GM12878 (cell line): Measurements from ENCODE around the gene COA3. TPM values are rescaled to one million over a fixed set of nuclear protein-coding genes. Genes with fewer than 3 reads are reported as not detected.
A peak's percentile ranks its signal among the peaks of the same experiment; 100 is the strongest.

ENCODE experiments used
- BACH1 ChIP-seq: fragments of 450-650 bp; IDR thresholded peaks from 2 replicates; pipeline ENCODE4 v1.6.1; 2017; ENCODE audit warnings: mild to moderate bottlenecking, borderline replicate concordance
- BHLHE40 ChIP-seq, 2 experiments: fragments of 450-650 bp in 1 of 2; IDR thresholded peaks; 2 replicates each; pipeline ENCODE4 v1.6.1; 2011 to 2017; ENCODE audit warnings: low read depth in 2 of 2, borderline replicate concordance in 1 of 2, improper control_type of control experiment in 1 of 2, low read length in 1 of 2, mild to moderate bottlenecking in 1 of 2
- BMI1 ChIP-seq: fragments of 450-650 bp; IDR thresholded peaks from 2 replicates; pipeline ENCODE4 v1.6.1; 2016; ENCODE audit warnings: mild to moderate bottlenecking, moderate library complexity, borderline replicate concordance
- BRCA1 ChIP-seq: IDR thresholded peaks from 2 replicates; pipeline ENCODE4 v1.6.1; 2011; ENCODE audit warnings: low read depth, low read length, improper control_type of control experiment
- GABPA ChIP-seq: IDR thresholded peaks from 2 replicates; pipeline ENCODE4 v1.6.1; 2014; ENCODE audit warnings: antibody characterized with exemption, low read depth, mild to moderate bottlenecking, inconsistent platforms
- HDAC6 ChIP-seq: fragments of 200-600 bp; sonication (generic); IDR thresholded peaks from one replicate; pipeline ENCODE4 v1.8.0; 2017; ENCODE audit warnings: antibody characterized with exemption; ENCODE audit not compliant: unreplicated experiment
- HDGF ChIP-seq: fragments of 450-650 bp; IDR thresholded peaks from 2 replicates; pipeline ENCODE4 v1.6.1; 2016; ENCODE audit warnings: antibody characterized with exemption
- IRF3 ChIP-seq: fragments of 450-650 bp; IDR thresholded peaks from 2 replicates; pipeline ENCODE4 v1.6.1; 2014; ENCODE audit warnings: mild to moderate bottlenecking
- KLF5 ChIP-seq: fragments of 450-650 bp; IDR thresholded peaks from 2 replicates; pipeline ENCODE4 v1.6.1; 2014; ENCODE audit warnings: mild to moderate bottlenecking; ENCODE audit not compliant: partially characterized antibody
- MEF2A ChIP-seq: IDR thresholded peaks from 2 replicates; pipeline ENCODE4 v1.6.1; 2011; ENCODE audit warnings: low read depth, mild to moderate bottlenecking, low read length, moderate library complexity; ENCODE audit not compliant: insufficient read depth
- NFXL1 ChIP-seq: fragments of 450-650 bp; IDR thresholded peaks from 2 replicates; pipeline ENCODE4 v1.6.1; 2017; ENCODE audit warnings: antibody characterized with exemption, mild to moderate bottlenecking, borderline replicate concordance
- NFYA ChIP-seq: IDR thresholded peaks from 2 replicates; pipeline ENCODE4 v1.6.1; 2011; ENCODE audit warnings: low read depth, mild to moderate bottlenecking, low read length, improper control_type of control experiment, borderline replicate concordance
- RAD21 ChIP-seq: IDR thresholded peaks from 2 replicates; pipeline ENCODE4 v1.6.1; 2011; ENCODE audit warnings: mild to moderate bottlenecking, low read depth, low read length, moderate library complexity; ENCODE audit not compliant: insufficient read depth
- RELA ChIP-seq: fragments of 450-650 bp; IDR thresholded peaks from 2 replicates; pipeline ENCODE4 v1.8.0; 2014; ENCODE audit warnings: borderline replicate concordance; ENCODE audit not compliant: partially characterized antibody
- SPI1 ChIP-seq: IDR thresholded peaks from 2 replicates; pipeline ENCODE4 v1.6.1; 2011; ENCODE audit warnings: low read depth, mild to moderate bottlenecking, low read length, moderate library complexity, borderline replicate concordance; ENCODE audit not compliant: insufficient read depth
- ZZZ3 ChIP-seq: IDR thresholded peaks from 2 replicates; pipeline ENCODE4 v1.6.1; 2011; ENCODE audit warnings: low read depth; ENCODE audit not compliant: control insufficient read depth, insufficient read length
- polyA plus RNA-seq, 11 experiments: library from polyadenylated mRNA; depleted of rRNA in 4 of 11; unstranded in 6 of 11; stranded (reverse) in 5 of 11; fragments of >200 nt; fragmentation: Nextera tagmentation in 4 of 11; fragmentation: Illumina TruSeq in 1 of 11; extraction: Ambion mirVana in 4 of 11; extraction: Trizol in 1 of 11; gene quantifications; 1 replicate in 1 of 11; 2 replicates in 10 of 11; pipeline versions ENCODE4 v1.2.1 to v1.2.3, GENCODE V29; 2011 to 2016; ENCODE audit warnings: inconsistent platforms in 2 of 11, missing spikeins in 2 of 11, low read depth in 1 of 11
- total RNA-seq, 4 experiments: library from RNA; depleted of rRNA in 3 of 4; stranded (reverse); fragments of >200 nt in 3 of 4; fragmentation: Illumina TruSeq in 1 of 4; extraction: Trizol in 1 of 4; gene quantifications; 2 replicates each; pipeline versions ENCODE4 v1.2.1 to v1.2.3, GENCODE V29; 2013 to 2021
- TF ChIP-seq, protein P1 (sequence below): fragments of 450-650 bp; IDR thresholded peaks from 2 replicates; pipeline ENCODE4 v1.6.1; 2017; ENCODE audit warnings: mild to moderate bottlenecking
- TF ChIP-seq, protein P2 (sequence below): fragments of 450-650 bp; IDR thresholded peaks from 2 replicates; pipeline ENCODE4 v1.6.1; 2016; ENCODE audit warnings: mild to moderate bottlenecking

COA3 gene
- total and polyA plus RNA-seq, 10 of the 15 experiments (the other 5 are each of a cell fraction or from before 2014, with no cell fraction given): 45.2 to 161 (median 64.6) TPM

- TF ChIP-seq, protein P1, sequence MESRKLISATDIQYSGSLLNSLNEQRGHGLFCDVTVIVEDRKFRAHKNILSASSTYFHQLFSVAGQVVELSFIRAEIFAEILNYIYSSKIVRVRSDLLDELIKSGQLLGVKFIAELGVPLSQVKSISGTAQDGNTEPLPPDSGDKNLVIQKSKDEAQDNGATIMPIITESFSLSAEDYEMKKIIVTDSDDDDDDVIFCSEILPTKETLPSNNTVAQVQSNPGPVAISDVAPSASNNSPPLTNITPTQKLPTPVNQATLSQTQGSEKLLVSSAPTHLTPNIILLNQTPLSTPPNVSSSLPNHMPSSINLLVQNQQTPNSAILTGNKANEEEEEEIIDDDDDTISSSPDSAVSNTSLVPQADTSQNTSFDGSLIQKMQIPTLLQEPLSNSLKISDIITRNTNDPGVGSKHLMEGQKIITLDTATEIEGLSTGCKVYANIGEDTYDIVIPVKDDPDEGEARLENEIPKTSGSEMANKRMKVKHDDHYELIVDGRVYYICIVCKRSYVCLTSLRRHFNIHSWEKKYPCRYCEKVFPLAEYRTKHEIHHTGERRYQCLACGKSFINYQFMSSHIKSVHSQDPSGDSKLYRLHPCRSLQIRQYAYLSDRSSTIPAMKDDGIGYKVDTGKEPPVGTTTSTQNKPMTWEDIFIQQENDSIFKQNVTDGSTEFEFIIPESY: no peak
- peak; percentile 17; the same call in 1 of the 2 replicates for TF ChIP-seq IRF3
- TF ChIP-seq HDGF: peak; percentile 66; the same call in 1 of the 2 replicates
- TF ChIP-seq KLF5: peak; percentile 84
- TF ChIP-seq ZZZ3: no peak
- TF ChIP-seq SPI1: no peak
- TF ChIP-seq BMI1: no peak
- TF ChIP-seq HDAC6: no peak
- TF ChIP-seq, protein P2, sequence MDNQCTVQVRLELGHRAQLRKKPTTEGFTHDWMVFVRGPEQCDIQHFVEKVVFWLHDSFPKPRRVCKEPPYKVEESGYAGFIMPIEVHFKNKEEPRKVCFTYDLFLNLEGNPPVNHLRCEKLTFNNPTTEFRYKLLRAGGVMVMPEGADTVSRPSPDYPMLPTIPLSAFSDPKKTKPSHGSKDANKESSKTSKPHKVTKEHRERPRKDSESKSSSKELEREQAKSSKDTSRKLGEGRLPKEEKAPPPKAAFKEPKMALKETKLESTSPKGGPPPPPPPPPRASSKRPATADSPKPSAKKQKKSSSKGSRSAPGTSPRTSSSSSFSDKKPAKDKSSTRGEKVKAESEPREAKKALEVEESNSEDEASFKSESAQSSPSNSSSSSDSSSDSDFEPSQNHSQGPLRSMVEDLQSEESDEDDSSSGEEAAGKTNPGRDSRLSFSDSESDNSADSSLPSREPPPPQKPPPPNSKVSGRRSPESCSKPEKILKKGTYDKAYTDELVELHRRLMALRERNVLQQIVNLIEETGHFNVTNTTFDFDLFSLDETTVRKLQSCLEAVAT: peak; percentile 96
- no peak for TF ChIP-seq BRCA1
- TF ChIP-seq NFXL1: no peak
- no peak for TF ChIP-seq RAD21
- peak; percentile 91 for TF ChIP-seq GABPA
- TF ChIP-seq RELA: peak; percentile 75
- no peak for TF ChIP-seq MEF2A
- TF ChIP-seq BHLHE40 (IDR thresholded peaks at IDR 0.05; ENCODE audit: borderline replicate concordance in 1 of 2, low read depth in 2 of 2, low read length in 1 of 2): peak; percentile 100
- TF ChIP-seq NFYA: no peak
- TF ChIP-seq BACH1: peak; percentile 31; the same call in 1 of the 2 replicates
These were observed 34.6 kb upstream of the COA3 start, which contains the start of gene PSME3 (continued) for GRCh38 chr17:42832934-42833766.
